ENCODE measurements around the gene C3orf20.

C3orf20 gene

DNA sequence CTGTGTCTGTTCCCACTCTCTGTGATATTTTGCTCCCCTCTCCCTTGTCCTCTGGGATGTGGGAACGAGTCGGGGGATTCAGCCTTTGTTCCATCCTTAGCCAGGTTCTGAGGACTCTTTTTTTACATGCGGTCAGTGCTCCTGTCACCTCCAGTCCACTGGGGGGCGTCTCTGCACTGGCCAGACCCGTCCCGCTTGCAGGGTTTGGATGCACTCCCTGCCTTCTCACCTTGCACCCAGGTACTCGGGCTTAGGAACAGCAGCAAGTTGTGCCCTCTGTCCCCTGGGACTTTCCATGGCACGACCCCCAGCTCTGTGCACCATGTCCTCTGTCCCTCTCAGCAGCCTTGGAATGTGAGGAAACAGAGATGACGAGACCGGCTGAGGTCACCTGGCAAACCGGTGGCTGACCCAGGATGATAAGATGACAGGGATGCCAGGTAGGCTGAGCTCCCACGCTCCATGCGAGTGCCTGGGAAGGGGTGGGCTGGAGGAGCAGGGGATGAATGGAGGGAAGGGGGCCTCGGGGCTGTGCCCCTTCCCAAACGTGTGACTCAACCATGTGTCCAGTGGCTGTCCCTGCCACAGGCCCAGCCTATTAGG lies 116.5 kb downstream of the C3orf20 start:
- Histone ChIP-seq H3K9ac (ENCODE audit: insufficient read length, low read depth) (no peak overlapping the region), H3K4me1 (ENCODE audit: insufficient read depth, insufficient read length) (peaks cover 14% of the 10 kb centered on the region), H3K9me3 (ENCODE audit: insufficient read depth, low read length) (no peaks in the 10 kb centered on the region; the same call in 1 of the 2 replicates), H3K36me3 (ENCODE audit: insufficient read depth, insufficient read length, low read length) (no peaks in the 10 kb centered on the region), H3K27me3 (ENCODE audit: insufficient read depth, insufficient read length) (no peaks in the 10 kb centered on the region), H3K4me3 (ENCODE audit: insufficient read length, low read depth) (no peak overlapping the region)
- TF ChIP-seq SUZ12 (IDR thresholded peaks at IDR 0.05; ENCODE audit: extremely low read depth, insufficient read depth, insufficient read length) = no peak
- TF ChIP-seq ZNF274 (IDR thresholded peaks at IDR 0.05; ENCODE audit: low read depth, low read length) = no peak
- TF ChIP-seq YY1 (IDR thresholded peaks at IDR 0.05; ENCODE audit: insufficient read depth, insufficient read length) = no peak
- DNase-seq (ENCODE audit: low read depth, low spot score) = peak; percentile 82

DNA sequence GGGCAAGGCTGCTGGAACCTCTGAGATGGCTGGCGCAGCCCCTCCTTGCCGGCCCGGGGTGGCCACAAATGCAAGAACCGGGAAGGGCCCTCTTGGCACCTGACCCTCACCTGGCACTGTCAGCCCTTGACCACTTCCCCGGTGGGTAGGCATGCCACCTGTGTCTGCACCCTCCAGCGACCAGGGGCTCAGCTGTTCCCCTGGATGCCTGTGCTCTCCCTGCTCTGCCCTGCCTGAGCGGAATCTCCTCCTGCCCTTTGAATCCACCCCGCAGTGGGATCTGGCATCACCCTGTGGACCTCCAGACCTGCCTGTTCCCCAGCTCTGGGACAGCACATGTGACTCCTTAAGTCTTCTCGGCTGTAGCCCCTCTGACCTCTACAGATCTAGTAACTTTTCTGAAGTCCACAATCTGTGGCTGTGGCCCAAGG lies 117.8 kb downstream of the C3orf20 start:
- H3K9ac ChIP-seq (ENCODE audit: insufficient read length, low read depth) = no peak overlapping the region
- TF ChIP-seq SUZ12 (IDR thresholded peaks at IDR 0.05; ENCODE audit: extremely low read depth, insufficient read depth, insufficient read length) = no peak
- TF ChIP-seq ZNF274 (IDR thresholded peaks at IDR 0.05; ENCODE audit: low read depth, low read length) = no peak
- no peak for TF ChIP-seq YY1 (IDR thresholded peaks at IDR 0.05; ENCODE audit: insufficient read depth, insufficient read length)
- no peaks in the 10 kb centered on the region for H3K27me3 ChIP-seq (ENCODE audit: insufficient read depth, insufficient read length)

DNA sequence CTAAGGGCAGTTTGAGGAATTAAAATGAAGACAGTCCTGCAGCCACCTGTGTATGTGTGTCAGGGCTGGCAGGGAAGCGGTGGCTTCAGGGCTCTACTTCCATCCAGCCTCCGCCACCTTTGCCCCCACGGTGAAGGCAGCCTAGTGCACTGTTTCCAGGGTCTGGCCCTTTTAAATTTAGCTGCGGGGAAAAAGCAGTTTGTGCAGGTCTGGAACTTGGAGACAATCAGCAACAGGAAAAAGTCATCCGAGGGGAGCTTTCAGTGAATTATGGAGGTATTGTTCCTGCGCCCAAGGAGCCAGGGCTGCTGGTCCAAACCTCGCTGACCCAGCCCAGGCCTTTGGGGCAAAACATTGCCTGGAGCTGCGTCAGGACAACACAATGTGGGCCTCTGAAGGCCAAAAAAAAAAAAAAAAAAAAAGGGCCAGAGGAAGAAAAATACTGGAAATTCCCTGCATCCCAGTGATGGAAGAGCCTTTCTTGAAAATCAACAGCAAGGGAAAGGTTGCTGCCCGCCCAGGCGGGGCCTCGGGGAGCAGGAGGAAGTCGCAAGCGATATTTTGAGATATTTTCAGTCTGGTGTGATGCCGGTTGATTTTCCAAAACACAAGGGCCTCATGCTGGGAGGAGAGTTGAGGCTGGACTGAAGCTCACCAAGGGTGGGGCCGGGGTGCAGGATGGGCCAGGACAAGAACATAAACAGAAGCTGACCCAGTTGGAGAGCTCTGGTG lies 118.4 kb downstream of the C3orf20 start:
- Histone ChIP-seq H3K9me3 (ENCODE audit: insufficient read depth, low read length) (no peaks in the 10 kb centered on the region), H3K4me1 (ENCODE audit: insufficient read depth, insufficient read length) (peaks cover 22% of the 10 kb centered on the region), H3K9ac (ENCODE audit: insufficient read length, low read depth) (no peak overlapping the region), H3K4me3 (ENCODE audit: insufficient read length, low read depth) (no peak overlapping the region), H3K36me3 (ENCODE audit: insufficient read depth, insufficient read length, low read length) (no peaks in the 10 kb centered on the region), H3K27me3 (ENCODE audit: insufficient read depth, insufficient read length) (no peaks in the 10 kb centered on the region)
- TF ChIP-seq SUZ12 (IDR thresholded peaks at IDR 0.05; ENCODE audit: extremely low read depth, insufficient read depth, insufficient read length) (no peak), YY1 (IDR thresholded peaks at IDR 0.05; ENCODE audit: insufficient read depth, insufficient read length) (no peak), ZNF274 (IDR thresholded peaks at IDR 0.05; ENCODE audit: low read depth, low read length) (no peak)
- no peak for DNase-seq (ENCODE audit: low read depth, low spot score)

More for the DNA sequence above, 117.8 kb downstream of the C3orf20 start:
- no peaks in the 10 kb centered on the region for H3K9me3 ChIP-seq (ENCODE audit: insufficient read depth, low read length)
- H3K36me3 ChIP-seq (ENCODE audit: insufficient read depth, insufficient read length, low read length) = no peaks in the 10 kb centered on the region
- H3K4me1 ChIP-seq (ENCODE audit: insufficient read depth, insufficient read length) = peaks cover 16% of the 10 kb centered on the region
- no peak for DNase-seq (ENCODE audit: low read depth, low spot score)
- H3K4me3 ChIP-seq (ENCODE audit: insufficient read length, low read depth) = no peak overlapping the region

DNA sequence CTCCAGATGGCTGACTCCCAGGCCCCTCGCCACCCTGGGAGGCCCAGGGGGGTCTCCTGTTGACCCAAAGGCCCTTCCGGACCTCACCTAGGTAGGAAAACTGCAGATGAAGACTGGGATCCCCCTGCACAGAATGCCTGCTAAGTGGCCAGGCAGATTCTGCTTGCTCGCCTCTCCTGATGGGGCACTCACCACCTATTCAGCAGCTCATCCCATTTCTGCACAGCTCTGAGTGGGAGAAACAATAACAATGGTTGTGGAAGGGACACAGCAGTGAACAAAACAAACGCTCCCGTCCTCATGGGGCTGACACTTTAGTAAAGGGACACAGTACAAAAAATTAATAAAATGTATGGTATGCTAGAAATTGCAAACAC lies 118.9 kb downstream of the C3orf20 start:
- Histone ChIP-seq H3K9me3 (ENCODE audit: insufficient read depth, low read length) (no peaks in the 10 kb centered on the region), H3K27me3 (ENCODE audit: insufficient read depth, insufficient read length) (no peaks in the 10 kb centered on the region), H3K4me3 (ENCODE audit: insufficient read length, low read depth) (no peak overlapping the region), H3K4me1 (ENCODE audit: insufficient read depth, insufficient read length) (peaks cover 22% of the 10 kb centered on the region), H3K36me3 (ENCODE audit: insufficient read depth, insufficient read length, low read length) (no peaks in the 10 kb centered on the region), H3K9ac (ENCODE audit: insufficient read length, low read depth) (no peak overlapping the region)
- TF ChIP-seq ZNF274 (IDR thresholded peaks at IDR 0.05; ENCODE audit: low read depth, low read length) (no peak), SUZ12 (IDR thresholded peaks at IDR 0.05; ENCODE audit: extremely low read depth, insufficient read depth, insufficient read length) (no peak), YY1 (IDR thresholded peaks at IDR 0.05; ENCODE audit: insufficient read depth, insufficient read length) (no peak)
- no peak for DNase-seq (ENCODE audit: low read depth, low spot score)

DNA sequence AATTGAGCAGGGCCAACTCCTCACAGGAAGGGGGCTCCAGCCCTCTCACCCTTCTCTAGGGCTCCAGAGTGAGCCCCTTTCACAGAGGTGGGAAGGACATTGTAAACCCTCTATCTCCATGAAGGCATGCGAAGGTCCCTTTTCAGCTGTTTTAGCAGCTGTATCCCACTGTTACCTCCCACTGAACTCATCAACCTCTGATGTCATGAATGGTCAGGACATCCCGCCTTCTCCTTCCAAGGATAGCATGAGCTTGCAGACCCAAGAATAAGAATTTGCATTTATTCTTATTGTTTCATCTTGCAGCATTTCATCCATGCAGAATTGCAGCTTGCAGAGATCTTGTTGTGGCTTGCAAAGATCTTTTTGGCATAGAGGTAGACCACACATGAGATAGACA lies 119.5 kb downstream of the C3orf20 start:
- H3K4me3 ChIP-seq (ENCODE audit: insufficient read length, low read depth) = no peak overlapping the region
- no peaks in the 10 kb centered on the region for H3K27me3 ChIP-seq (ENCODE audit: insufficient read depth, insufficient read length)
- H3K36me3 ChIP-seq (ENCODE audit: insufficient read depth, insufficient read length, low read length) = no peaks in the 10 kb centered on the region
- peaks cover 3% of the 10 kb centered on the region; the same call in 1 of the 2 replicates for H3K9me3 ChIP-seq (ENCODE audit: insufficient read depth, low read length)
- no peak overlapping the region for H3K9ac ChIP-seq (ENCODE audit: insufficient read length, low read depth)
- DNase-seq (ENCODE audit: low read depth, low spot score) = no peak
- TF ChIP-seq SUZ12 (IDR thresholded peaks at IDR 0.05; ENCODE audit: extremely low read depth, insufficient read depth, insufficient read length) (no peak), ZNF274 (IDR thresholded peaks at IDR 0.05; ENCODE audit: low read depth, low read length) (no peak), YY1 (IDR thresholded peaks at IDR 0.05; ENCODE audit: insufficient read depth, insufficient read length) (no peak)
- H3K4me1 ChIP-seq (ENCODE audit: insufficient read depth, insufficient read length) = peaks cover 22% of the 10 kb centered on the region

DNA sequence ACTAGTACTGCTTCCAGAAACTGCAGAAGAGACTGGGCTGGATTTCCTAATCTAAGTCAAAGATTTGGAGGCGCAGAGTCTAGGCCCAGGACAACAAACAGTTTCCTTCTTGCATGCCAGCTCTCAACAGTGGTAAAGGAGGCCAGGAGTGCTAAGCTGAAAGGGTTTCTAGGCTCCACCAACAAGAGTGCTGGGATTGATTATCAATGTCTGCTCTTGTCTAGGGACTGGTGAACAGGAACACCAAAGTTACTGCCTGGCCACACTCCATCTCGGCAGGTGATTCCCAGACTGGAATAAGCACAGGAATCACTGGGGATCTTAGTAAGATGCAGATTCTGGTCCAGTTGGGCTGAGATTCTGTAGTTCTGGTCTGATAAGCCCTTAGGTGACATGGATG lies 121.1 kb downstream of the C3orf20 start:
- H3K9me3 ChIP-seq (ENCODE audit: insufficient read depth, low read length) = peaks cover 9% of the 10 kb centered on the region; the same call in 1 of the 2 replicates
- H3K36me3 ChIP-seq (ENCODE audit: insufficient read depth, insufficient read length, low read length) = no peaks in the 10 kb centered on the region
- TF ChIP-seq YY1 (IDR thresholded peaks at IDR 0.05; ENCODE audit: insufficient read depth, insufficient read length) = no peak
- TF ChIP-seq SUZ12 (IDR thresholded peaks at IDR 0.05; ENCODE audit: extremely low read depth, insufficient read depth, insufficient read length) = no peak
- no peak for TF ChIP-seq ZNF274 (IDR thresholded peaks at IDR 0.05; ENCODE audit: low read depth, low read length)
- H3K27me3 ChIP-seq (ENCODE audit: insufficient read depth, insufficient read length) = no peaks in the 10 kb centered on the region
- H3K9ac ChIP-seq (ENCODE audit: insufficient read length, low read depth) = no peak overlapping the region
- no peak overlapping the region for H3K4me3 ChIP-seq (ENCODE audit: insufficient read length, low read depth)
- DNase-seq (ENCODE audit: low read depth, low spot score) = no peak
- H3K4me1 ChIP-seq (ENCODE audit: insufficient read depth, insufficient read length) = peaks cover 22% of the 10 kb centered on the region

DNA sequence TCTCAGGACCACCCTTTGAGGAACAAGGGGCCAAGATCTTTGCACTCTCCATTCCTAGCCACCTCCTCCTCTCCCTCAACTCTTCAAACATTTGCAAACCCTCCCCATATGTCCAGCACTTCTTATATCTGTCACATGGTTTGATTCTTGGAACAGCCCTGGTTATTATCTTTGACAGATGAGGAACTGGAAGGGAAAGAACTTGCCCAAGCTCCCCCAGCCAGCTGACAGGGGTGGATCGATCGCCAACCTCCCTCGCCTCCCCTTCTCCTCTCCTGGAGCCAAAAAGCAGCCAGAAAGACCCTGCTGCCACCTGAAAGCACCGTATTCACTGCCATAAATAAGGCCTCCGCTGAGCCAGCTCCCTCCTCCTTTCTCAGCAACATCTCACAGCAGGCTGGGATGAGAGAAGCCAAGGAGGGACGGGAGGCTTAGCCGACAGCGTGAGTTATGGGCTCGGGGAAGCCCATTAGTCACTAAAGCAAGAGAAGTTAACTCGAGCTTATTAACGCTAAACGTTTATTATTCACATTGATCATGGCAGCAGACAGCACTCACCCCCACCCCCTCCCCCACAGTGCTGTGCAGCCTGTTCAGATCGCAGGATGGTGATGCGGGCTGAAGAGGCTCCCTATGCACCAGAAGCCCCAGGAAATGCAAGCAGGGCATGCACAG lies 121.6 kb downstream of the C3orf20 start:
- DNase-seq (ENCODE audit: low read depth, low spot score) = no peak
- TF ChIP-seq YY1 (IDR thresholded peaks at IDR 0.05; ENCODE audit: insufficient read depth, insufficient read length) (no peak), SUZ12 (IDR thresholded peaks at IDR 0.05; ENCODE audit: extremely low read depth, insufficient read depth, insufficient read length) (no peak), ZNF274 (IDR thresholded peaks at IDR 0.05; ENCODE audit: low read depth, low read length) (no peak)
- Histone ChIP-seq H3K36me3 (ENCODE audit: insufficient read depth, insufficient read length, low read length) (no peaks in the 10 kb centered on the region), H3K9me3 (ENCODE audit: insufficient read depth, low read length) (peaks cover 9% of the 10 kb centered on the region; the same call in 1 of the 2 replicates), H3K4me3 (ENCODE audit: insufficient read length, low read depth) (no peak overlapping the region), H3K27me3 (ENCODE audit: insufficient read depth, insufficient read length) (no peaks in the 10 kb centered on the region), H3K9ac (ENCODE audit: insufficient read length, low read depth) (no peak overlapping the region), H3K4me1 (ENCODE audit: insufficient read depth, insufficient read length) (peaks cover 20% of the 10 kb centered on the region)
